GM21381 (cell line): Measurements from ENCODE around the gene TSPAN31.
"Not testable (repeated sequence)": the region's sequence is repeated elsewhere in the genome, so short reads cannot be mapped to it uniquely, and the experiment has no call there.

Source experiments
- ATAC-seq: cut with Tn5 transposase; IDR thresholded peaks from one replicate; pipeline ENCODE4 v1.9.1; 2021; ENCODE audit warnings: mild to moderate bottlenecking, moderate library complexity; ENCODE audit not compliant: unreplicated experiment

Gene TSPAN31

GRCh38 chr12:57744777-57745484 lies at the start of gene TSPAN31:
TSS of gene TSPAN31 (plus strand) at chr12:57745039. CDS start at chr12:57745155, 116 bp downstream.
- peak; percentile 81 for ATAC-seq

- no peak for ATAC-seq
Observed at GRCh38 chr12:57695770-57696432, 48.9 kb upstream of the TSPAN31 start.

GRCh38 chr12:57697076-57697475 lies 47.8 kb upstream of the TSPAN31 start:
- no peak for ATAC-seq

- ATAC-seq: no peak
Observed at GRCh38 chr12:57698414-57698813, 46.4 kb upstream of the TSPAN31 start.

GRCh38 chr12:57700317-57700716 lies 44.5 kb upstream of the TSPAN31 start:
- ATAC-seq: no peak

- ATAC-seq: no peak
Observed at GRCh38 chr12:57707250-57707649, 37.6 kb upstream of the TSPAN31 start.

GRCh38 chr12:57708296-57708695 lies 36.5 kb upstream of the TSPAN31 start:
- no peak for ATAC-seq

- no peak for ATAC-seq
Observed at GRCh38 chr12:57712701-57713100, 32.1 kb upstream of the TSPAN31 start.

GRCh38 chr12:57713209-57713608 lies 31.6 kb upstream of the TSPAN31 start:
- ATAC-seq: no peak

GRCh38 chr12:57715036-57715748 lies 29.6 kb upstream of the TSPAN31 start:
- not testable (repeated sequence) for ATAC-seq

- ATAC-seq: no peak
Observed at GRCh38 chr12:57715786-57716185, 29.1 kb upstream of the TSPAN31 start.

- no peak for ATAC-seq
Observed at GRCh38 chr12:57716305-57716704, 28.5 kb upstream of the TSPAN31 start.

GRCh38 chr12:57717131-57717530 lies 27.7 kb upstream of the TSPAN31 start:
- ATAC-seq: no peak

- no peak for ATAC-seq
Observed at GRCh38 chr12:57717846-57718640, 26.8 kb upstream of the TSPAN31 start.

- no peak for ATAC-seq
Observed at GRCh38 chr12:57718641-57719528, 26.0 kb upstream of the TSPAN31 start.

- no peak for ATAC-seq
Observed at GRCh38 chr12:57719777-57720605, 24.8 kb upstream of the TSPAN31 start.

- no peak for ATAC-seq
Observed at GRCh38 chr12:57720606-57721595, 23.9 kb upstream of the TSPAN31 start.
